GM12865 (cell line): ENCODE data around the gene METTL25B.

Experiments
- DNase-seq: peaks from one replicate; pipeline ENCODE4 v3.0.0; 2010; ENCODE audit warnings: low read depth
- H3K4me3 ChIP-seq: 2 replicates; pipeline ENCODE4 v1.5.1; 2011; ENCODE audit warnings: mild to moderate bottlenecking, low read depth, low read length, control low read depth
- TF ChIP-seq, protein P1 (sequence below): IDR thresholded peaks from 2 replicates; pipeline ENCODE4 v1.5.1; 2011; ENCODE audit warnings: low read length, control low read depth, low read depth, inconsistent platforms; ENCODE audit not compliant: insufficient read depth; ENCODE audit errors: missing control alignments

The METTL25B gene

DNA sequence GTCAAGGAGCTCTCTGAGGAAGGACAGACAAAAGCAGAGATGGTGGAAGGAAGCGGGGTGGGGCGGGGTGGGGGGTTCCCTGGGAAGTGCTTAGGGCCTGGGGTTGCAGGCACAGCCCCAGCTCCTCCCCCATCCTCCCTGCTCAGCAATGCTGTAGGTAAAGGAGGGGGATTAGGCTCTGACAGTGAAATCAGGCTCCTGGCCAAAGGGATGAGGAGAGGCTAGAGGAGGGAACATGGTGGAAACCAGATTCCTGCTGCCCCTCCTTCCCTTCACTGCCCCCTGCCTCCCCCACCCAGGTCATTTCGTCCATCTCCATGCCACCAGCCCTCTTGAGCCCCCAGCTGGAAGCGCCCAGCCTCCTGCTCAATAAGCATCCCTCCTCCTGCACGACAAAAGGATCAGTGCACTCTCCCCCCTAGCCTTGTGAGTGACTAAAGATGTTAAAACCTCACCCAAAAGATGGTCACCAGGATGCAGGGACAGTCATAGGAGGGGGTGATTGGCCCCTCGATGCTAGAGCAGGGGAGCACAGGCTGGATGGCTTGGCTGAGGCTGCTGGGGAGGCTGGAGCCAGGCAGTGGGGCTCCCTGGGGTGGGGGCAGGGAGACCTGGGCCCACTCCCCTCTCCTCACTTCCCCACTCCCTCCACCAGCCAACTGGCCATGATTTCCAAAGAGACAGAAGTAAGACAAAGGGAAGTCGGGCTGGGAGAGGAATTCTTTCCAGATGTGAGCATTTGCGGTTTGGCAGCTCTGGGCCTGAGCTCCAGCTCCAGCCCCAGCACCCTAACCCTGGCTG is 20.7 kb upstream of the METTL25B start:
- TF ChIP-seq, protein P1, sequence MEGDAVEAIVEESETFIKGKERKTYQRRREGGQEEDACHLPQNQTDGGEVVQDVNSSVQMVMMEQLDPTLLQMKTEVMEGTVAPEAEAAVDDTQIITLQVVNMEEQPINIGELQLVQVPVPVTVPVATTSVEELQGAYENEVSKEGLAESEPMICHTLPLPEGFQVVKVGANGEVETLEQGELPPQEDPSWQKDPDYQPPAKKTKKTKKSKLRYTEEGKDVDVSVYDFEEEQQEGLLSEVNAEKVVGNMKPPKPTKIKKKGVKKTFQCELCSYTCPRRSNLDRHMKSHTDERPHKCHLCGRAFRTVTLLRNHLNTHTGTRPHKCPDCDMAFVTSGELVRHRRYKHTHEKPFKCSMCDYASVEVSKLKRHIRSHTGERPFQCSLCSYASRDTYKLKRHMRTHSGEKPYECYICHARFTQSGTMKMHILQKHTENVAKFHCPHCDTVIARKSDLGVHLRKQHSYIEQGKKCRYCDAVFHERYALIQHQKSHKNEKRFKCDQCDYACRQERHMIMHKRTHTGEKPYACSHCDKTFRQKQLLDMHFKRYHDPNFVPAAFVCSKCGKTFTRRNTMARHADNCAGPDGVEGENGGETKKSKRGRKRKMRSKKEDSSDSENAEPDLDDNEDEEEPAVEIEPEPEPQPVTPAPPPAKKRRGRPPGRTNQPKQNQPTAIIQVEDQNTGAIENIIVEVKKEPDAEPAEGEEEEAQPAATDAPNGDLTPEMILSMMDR, result no peak
- DNase-seq, result no peak
- no peak overlapping the region for H3K4me3 ChIP-seq

DNA sequence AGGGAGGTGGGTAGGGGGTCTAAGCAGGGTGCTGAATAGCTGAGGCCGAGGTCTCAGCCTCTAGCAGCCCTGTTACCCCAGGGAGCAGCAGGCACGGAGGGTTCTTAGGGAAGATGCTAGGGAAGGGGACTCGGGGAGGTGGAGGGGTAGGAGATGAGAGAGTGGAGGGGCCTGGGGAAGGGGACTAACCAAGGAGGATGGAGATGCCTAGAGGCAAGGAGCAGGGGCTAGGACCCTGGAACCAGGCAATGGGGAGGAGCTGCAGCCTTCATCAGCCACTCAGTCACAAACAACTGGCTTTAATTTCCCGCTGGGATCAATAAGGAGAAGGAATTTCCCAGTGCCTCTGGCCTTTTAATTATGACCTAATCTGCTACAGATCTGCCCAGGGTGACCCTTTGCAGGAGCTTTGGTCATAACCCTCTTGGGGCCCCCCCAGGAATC is 20.0 kb upstream of the METTL25B start:
- TF ChIP-seq, protein P1, result no peak
- no peak for DNase-seq
- no peak overlapping the region for H3K4me3 ChIP-seq

- H3K4me3 ChIP-seq, result no peak overlapping the region
- DNase-seq, result no peak
- TF ChIP-seq, protein P1, result no peak
These were observed 19.2 kb upstream of the METTL25B start for GRCh38 chr1:156709031-156709430.

GRCh38 chr1:156709757-156710489 is 18.3 kb upstream of the METTL25B start:
- DNase-seq, result no peak
- TF ChIP-seq, protein P1, result no peak
- H3K4me3 ChIP-seq, result no peak overlapping the region

GRCh38 chr1:156711011-156711817 is 17.1 kb upstream of the METTL25B start:
- H3K4me3 ChIP-seq, result no peak overlapping the region
- DNase-seq, result no peak
- TF ChIP-seq, protein P1, result no peak

DNA sequence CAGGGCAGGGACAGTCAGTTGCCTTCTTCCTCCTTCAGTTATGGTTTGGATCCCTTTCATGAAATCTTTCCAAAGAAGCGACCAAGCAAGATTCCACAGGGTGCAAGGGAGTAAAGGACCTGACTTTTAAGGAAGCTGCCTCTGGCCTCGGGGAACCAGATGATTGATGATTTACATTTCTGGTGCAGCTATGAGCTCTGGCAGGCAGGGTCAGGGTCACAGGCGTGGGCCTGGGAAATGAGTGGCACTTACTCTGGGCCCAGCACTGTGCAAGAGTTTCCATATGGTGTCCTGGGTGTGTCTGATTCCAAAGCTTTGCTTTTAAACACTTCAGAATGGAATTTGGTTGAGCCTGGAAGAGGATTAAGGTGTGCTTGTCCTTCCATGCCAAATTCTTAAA is 15.6 kb upstream of the METTL25B start:
- TF ChIP-seq, protein P1, result no peak
- no peak for DNase-seq
- H3K4me3 ChIP-seq, result no peak overlapping the region
